IPS DF 19.7 (cell line): ENCODE results near the gene CRYGN.
A peak's percentile ranks its signal among the peaks of the same experiment; 100 is the strongest.

ENCODE experiments used
- DNase-seq: peaks from one replicate; pipeline ENCODE4 v3.0.0-alpha.2; 2013; ENCODE audit warnings: low read depth, low spot score

Gene CRYGN

GRCh38 chr7:151426904-151427704, 12.8 kb downstream of the CRYGN start:
- no peak for DNase-seq

DNA sequence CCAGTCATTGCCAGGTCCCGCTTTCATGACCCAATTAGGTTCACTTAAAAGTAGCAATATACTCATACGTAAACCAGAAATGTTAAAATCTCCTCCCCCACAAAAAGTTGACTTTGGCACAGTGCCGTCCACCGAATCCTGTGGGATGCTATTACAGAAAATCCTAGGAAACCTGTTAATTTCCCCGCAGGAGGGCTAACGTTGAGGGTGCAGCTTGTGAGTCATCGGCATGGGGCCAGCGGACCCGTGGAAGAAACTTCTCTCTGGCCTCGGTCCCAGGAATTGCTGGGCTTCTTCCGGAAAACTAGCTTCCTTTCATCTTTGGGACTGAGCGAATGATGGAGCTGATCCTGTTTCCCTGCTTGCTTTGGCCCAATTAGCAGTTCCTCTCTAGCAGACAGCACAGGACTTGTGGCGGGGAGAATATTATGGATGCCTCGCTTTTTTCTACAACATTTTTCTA, 13.5 kb downstream of the CRYGN start:
- no peak for DNase-seq

DNA sequence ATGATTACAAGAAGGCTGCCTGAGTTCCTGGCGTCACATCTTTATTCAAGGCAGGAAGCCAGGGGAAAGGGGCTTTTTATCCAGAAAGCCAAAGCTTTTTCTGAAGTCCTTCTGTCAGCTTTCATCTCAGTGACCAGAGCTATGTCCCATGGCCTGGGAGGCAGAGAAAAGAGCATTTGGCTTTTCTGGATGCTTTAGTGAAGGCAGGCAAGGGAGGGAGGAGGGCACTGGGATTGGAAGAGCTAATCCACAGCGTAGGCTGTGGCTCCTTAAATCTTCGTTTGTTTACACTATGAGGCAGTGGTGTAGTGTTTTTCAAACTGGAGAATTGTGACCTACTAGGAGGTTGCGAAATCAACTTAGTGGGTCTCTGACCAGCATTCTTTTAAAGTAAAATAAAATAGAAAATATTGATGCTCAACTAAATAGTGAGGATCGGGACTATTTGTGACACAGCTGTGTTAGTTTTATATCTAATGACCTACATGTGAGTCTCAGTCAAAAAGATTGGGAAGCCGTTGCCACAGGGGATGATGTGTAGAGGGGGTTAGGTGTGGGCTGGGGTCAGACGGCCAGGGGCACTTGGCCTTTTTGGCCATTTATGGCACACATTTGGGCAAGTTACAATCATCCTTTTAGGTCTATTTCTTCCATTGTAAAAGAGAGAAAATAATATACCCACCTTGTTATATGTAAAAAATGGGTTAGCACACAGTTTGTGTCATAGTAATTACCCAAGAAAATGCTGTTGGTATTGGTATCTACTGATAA, 14.1 kb downstream of the CRYGN start:
- DNase-seq: no peak

- DNase-seq: no peak
Measured at GRCh38 chr7:151424799-151425198, 15.1 kb downstream of the CRYGN start.

- DNase-seq: no peak
Measured at GRCh38 chr7:151423936-151424335, 16.0 kb downstream of the CRYGN start.

DNA sequence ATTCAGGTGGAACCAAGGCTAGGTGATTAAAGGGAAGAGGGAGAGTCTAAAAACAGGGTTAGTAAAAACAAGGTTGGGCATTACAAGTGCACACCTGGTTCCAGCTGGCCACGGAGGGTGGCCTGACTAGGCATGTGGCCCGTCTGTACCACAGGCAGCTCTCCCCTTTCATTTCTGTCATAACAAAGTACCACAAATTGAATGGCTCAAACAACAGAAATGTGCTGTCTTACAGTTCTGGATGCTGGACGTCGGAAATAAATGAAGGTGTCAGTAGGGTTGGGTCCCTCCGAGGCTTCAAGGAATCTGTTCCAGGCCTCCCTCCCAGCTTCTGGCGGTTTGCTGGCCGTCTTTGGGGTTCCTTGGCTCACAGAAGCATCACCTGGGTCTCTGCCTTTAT, 16.7 kb downstream of the CRYGN start:
- DNase-seq: no peak

GRCh38 chr7:151422212-151422611, 17.7 kb downstream of the CRYGN start:
- no peak for DNase-seq

DNA sequence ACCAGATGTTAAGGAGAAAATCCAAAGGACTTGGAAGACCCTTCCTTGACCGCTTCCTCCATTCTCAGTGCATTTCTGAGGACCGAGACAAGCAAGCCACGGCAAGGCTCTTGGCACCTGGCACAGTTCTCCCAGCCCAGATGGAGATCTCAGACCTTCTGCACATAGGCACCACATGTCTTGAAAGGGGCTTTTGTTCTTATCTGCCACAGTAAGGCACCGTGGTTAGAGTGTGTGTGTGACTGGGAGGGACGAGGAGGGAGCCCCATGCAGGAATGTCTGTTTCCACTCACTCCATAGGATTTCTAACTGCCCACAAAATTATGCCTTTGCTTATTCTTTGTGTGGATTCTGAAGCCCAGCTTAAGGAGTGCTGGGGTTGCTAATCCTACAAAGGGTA, 19.8 kb downstream of the CRYGN start:
- no peak for DNase-seq

DNA sequence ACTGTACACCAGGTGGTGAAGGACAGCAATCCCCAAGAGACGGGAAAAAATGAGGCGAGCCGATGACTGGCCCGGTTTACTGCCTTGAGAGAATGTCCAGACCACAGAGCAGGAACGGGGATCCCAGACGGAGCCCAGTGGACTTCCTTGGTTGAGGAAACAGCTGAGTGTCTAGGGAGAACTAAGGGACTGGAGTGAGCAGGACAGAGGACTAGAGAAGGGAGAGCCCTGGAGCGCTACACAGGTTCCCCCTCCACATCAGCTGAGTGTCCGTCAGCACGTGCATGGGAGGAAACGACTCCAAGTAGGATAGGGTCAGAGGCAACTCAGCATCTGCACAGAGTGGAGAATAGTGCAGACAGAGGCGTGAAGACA, 23.0 kb downstream of the CRYGN start:
- DNase-seq: no peak

- DNase-seq: peak; percentile 40
Measured at GRCh38 chr7:151416112-151416940, 23.6 kb downstream of the CRYGN start.

- DNase-seq: no peak
Measured at GRCh38 chr7:151415375-151416105, 24.4 kb downstream of the CRYGN start.

- no peak for DNase-seq
Measured at GRCh38 chr7:151413241-151413640, 26.7 kb downstream of the CRYGN start.

DNA sequence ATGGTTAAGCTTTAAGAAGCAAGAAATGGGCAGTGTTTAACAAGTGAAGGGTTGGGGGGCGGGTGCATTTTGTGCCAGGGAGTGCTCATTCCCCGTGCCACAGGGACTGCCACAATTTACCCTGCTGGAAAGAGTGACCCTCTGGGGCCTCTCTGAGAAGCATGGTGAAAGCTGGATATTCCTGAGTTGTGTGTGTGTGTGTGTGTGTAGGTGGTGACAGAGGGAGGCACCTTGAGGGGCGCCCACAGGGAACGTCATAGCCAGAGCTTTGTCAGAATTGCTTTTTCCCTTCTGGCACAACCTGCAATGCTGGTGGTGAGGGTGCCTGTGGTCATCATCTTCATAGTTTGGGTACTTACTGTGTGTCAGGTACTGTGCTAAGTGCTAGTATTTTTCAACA, 27.6 kb downstream of the CRYGN start:
- no peak for DNase-seq

DNA sequence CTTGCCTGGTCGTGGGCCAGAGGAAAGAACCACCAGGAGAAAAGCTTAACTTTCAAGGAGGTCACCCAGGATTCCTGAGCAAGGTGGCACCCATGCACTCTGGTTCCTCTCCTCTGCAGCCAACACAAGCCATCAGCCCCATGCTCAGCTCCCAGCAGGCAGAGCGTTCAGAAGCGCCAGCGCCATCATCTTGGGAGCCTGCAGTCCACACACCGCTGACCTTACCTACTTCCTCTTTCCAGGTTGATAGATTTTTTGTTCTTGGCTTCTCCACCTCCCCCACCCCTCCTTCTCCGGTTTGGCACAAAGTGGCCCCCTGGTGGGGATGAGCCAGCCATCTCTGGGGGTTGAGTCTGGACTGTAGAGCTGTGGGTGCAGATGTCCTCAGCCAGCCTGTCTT, 28.4 kb downstream of the CRYGN start:
- no peak for DNase-seq

- peak; percentile 40 for DNase-seq
Measured at GRCh38 chr7:151410405-151411390, 29.2 kb downstream of the CRYGN start.

- no peak for DNase-seq
Measured at GRCh38 chr7:151409667-151410404, 30.1 kb downstream of the CRYGN start, which contains the start of gene WDR86. Gene WDR86, minus strand, starts transcription at chr7:151410038. Its CDS starts 449 bp downstream, at chr7:151409589.

GRCh38 chr7:151408839-151409666, 30.9 kb downstream of the CRYGN start:
- peak; percentile 42 for DNase-seq

GRCh38 chr7:151408498-151408838, 31.5 kb downstream of the CRYGN start:
- no peak for DNase-seq
